Muscle layer of duodenum (tissue), 2 donors: ENCODE results near the gene KCTD13.
"Not testable (repeated sequence)": the region's sequence is repeated elsewhere in the genome, so short reads cannot be mapped to it uniquely, and the experiment has no call there.

ENCODE experiments used
- H3K27ac ChIP-seq: one replicate; pipeline ENCODE4 v1.7.0; 2013; ENCODE audit warnings: mild to moderate bottlenecking, low read length
- H3K27me3 ChIP-seq: one replicate; pipeline ENCODE4 v1.7.0; 2013; ENCODE audit warnings: low read depth, mild to moderate bottlenecking, control low read depth, low read length
- H3K36me3 ChIP-seq, 2 donors: one replicate each; pipeline ENCODE4 v1.7.0; 2013; ENCODE audit warnings: low read length in 2 of 2, control low read depth in 1 of 2, mild to moderate bottlenecking in 1 of 2; ENCODE audit not compliant: insufficient read depth in 2 of 2, control insufficient read depth in 1 of 2
- H3K4me1 ChIP-seq, 2 donors: one replicate each; pipeline ENCODE4 v1.7.0; 2013; ENCODE audit warnings: low read length in 2 of 2, mild to moderate bottlenecking in 2 of 2, control low read depth in 1 of 2, moderate library complexity in 1 of 2; ENCODE audit not compliant: insufficient read depth in 2 of 2, control insufficient read depth in 1 of 2
- H3K4me3 ChIP-seq, 2 donors: one replicate each; pipeline ENCODE4 v1.7.0; 2013; ENCODE audit warnings: low read length in 2 of 2, low read depth in 1 of 2, mild to moderate bottlenecking in 1 of 2
- H3K9me3 ChIP-seq, 2 donors: one replicate each; pipeline ENCODE4 v1.7.0; 2013; ENCODE audit warnings: low read length in 2 of 2, control low read depth in 1 of 2, mild to moderate bottlenecking in 1 of 2; ENCODE audit not compliant: control insufficient read depth in 1 of 2
- donor health status: healthy.

Gene KCTD13

DNA sequence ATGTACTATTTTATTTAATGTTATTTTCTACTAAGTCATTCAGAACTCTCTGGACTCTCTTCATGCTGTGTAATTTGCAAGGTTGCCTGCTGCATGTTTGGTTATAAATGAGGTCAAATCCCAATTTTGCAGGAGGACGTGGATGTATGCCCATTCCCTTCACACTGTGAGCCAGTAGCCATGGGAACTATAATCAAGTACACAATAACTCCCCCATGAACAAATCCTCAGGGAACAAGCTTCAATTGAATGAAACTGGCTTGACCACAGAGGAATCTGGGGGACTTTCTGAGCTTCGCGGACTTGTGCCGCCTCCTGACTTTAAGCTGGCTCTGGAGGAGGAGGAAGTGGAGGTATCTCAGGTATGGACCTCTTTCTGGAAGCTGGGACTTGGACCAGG, 14.6 kb upstream of the KCTD13 start:
- Histone ChIP-seq H3K4me3 (no peak overlapping the region), H3K9me3 (no peaks in the 10 kb centered on the region), H3K4me1 (peaks cover 3 to 7% of the 10 kb centered on the region in 2 donors), H3K27me3 (no peaks in the 10 kb centered on the region), H3K27ac (no peak overlapping the region), H3K36me3 (no peaks in the 10 kb centered on the region)

DNA sequence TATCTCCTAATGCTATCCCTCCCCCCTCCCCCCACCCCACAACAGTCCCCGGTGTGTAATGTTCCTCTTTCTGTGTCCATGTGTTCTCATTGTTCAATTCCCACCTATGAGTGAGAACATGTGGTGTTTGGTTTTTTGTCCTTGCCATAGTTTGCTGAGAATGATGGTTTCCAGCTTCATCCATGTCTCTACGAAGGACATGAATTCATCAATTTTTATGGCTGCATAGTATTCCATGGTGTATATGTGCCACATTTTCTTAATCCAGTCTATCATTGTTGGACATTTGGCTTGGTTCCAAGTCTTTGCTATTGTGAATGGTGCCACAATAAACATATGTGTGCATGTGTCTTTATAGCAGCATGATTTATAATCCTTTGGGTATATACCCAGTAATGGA, 5.7 kb upstream of the KCTD13 start:
- H3K9me3 ChIP-seq, H3K27ac ChIP-seq, H3K4me3 ChIP-seq, H3K36me3 ChIP-seq, H3K4me1 ChIP-seq, H3K27me3 ChIP-seq: not testable (repeated sequence)

DNA sequence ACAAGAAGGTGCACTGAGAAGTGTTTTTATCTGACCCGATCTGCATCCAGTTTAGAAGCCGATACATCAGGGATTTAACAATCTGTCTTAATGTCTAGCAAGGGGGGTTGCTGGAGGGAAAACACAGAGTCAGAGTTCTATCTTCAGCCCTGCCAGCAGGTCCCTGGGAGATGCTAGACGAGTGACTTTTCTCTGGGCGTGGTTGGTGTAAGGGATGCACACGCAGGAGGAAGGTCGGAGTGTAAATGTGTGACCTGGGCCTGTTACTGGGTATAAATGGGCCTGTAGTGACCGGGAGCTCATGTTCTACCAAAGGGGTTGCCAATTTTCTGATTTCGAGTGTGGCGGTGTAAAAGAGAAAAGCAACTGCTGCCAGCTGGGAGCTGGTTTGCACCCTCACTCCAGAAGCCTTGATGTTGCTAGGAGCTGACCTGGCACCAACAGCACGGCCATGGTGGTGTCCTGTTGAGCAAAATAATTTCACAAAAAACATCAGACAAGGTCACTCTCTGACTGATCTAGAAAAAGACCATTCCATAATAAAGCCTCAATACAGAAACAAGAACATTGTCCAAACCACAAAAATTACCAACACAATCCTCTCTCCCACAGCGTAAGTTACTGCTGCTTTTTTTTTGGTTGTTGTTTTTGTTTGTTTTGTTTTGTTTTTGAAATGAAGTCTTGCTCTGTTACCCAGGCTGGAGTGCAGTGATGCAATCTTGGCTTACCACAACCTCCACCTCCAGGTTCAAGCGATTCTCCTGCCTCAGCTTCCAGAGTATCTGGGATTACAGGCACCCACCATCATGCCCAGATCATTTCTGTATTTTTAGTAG, 1.3 kb upstream of the KCTD13 start:
- Histone ChIP-seq H3K4me3 (peak overlapping the region; percentile 77 to 93), H3K27me3 (no peaks in the 10 kb centered on the region), H3K9me3 (no peaks in the 10 kb centered on the region), H3K4me1 (peaks cover 6 to 16% of the 10 kb centered on the region in 2 donors), H3K27ac (peak overlapping the region; percentile 83), H3K36me3 (peaks cover 5 to 8% of the 10 kb centered on the region in 2 donors)

DNA sequence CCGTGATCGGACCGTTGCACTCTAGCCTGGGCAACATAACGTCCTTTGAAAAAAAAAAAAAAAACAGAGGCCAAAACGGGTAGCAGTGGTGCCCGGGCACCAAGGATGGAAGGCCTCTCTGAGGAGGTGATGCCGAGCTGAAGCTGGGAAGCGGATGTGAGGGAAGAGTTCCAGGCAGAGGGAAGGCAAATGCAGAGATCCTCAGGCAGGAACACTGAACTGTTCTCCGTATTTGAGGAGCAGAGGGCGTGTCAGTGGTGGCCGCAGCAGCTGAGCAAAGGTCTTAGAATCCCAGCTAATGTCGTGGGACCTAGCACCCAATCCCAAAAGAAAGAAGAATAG, 656 bp upstream of the KCTD13 start:
- H3K9me3 ChIP-seq: no peaks in the 10 kb centered on the region
- H3K4me3 ChIP-seq: peak overlapping the region; percentile 77 to 93
- H3K27ac ChIP-seq: peak overlapping the region; percentile 83
- peaks cover 9 to 12% of the 10 kb centered on the region in 2 donors for H3K36me3 ChIP-seq
- no peaks in the 10 kb centered on the region for H3K27me3 ChIP-seq
- H3K4me1 ChIP-seq: peaks cover 6 to 16% of the 10 kb centered on the region in 2 donors

DNA sequence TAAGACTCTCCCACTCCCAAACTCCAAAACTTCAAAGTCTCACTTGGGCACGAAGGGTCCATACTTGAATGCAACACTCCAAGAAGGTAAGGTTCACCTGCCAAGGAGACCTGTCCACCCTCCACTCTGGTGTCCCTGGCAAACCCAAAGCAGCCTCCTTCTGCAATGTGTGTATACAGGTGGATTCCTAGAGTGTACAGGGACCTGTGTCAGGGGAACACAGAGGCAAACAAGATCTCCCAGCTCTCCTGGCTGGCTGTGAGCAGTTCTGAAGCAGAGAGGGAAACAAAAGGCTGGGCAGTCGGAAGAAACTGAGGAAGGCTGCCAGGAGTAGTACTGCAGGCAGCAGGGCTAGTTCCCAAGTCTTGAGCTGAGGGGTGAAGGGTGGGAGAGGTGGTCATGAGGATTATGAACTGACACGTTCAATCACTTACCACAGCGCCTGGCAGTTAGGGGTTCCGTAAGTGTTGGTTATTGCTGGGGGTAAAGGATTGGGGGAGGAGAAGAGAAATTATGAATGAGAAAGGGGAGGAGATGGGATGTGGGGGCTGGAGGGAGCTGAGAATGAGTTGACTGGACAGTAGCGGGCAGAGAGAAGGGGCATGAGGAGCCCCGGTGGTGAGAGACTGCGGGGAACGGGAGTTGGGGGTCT, 795 bp downstream of the KCTD13 start:
- Histone ChIP-seq H3K4me3 (peak overlapping the region; percentile 77 to 93), H3K36me3 (peaks cover 20 to 26% of the 10 kb centered on the region in 2 donors), H3K4me1 (peaks cover 6 to 16% of the 10 kb centered on the region in 2 donors), H3K27ac (no peak overlapping the region), H3K9me3 (no peaks in the 10 kb centered on the region), H3K27me3 (no peaks in the 10 kb centered on the region)

DNA sequence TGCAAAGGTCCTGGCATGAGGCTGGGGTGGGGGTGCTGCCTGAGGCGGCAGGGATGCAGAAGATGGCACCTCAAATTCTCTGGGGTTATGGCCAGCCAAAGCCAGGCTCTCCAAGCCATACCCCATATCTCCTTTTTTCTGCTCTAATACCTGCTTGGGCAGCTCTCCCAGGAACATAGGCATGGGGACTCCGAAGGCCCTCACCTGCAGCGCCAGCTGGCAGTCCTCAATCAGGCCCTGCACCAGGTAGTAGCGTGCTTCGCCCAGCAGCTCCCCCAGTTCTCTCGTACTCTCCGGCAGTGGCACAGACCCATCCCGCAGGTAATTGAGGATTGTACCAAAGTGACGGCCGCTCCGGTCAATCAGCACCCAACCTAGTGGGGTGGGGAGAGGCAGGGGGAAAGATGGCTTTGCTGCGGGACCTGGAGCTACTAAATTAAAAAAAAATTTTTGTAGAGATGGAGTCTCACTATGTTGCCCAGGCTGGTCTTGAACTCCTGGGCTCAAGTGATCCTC, 3.0 kb downstream of the KCTD13 start:
- Histone ChIP-seq H3K4me1 (peaks cover 6 to 16% of the 10 kb centered on the region in 2 donors), H3K36me3 (peaks cover 20 to 37% of the 10 kb centered on the region in 2 donors), H3K27ac (no peak overlapping the region), H3K9me3 (no peaks in the 10 kb centered on the region), H3K27me3 (no peaks in the 10 kb centered on the region), H3K4me3 (no peak overlapping the region)

DNA sequence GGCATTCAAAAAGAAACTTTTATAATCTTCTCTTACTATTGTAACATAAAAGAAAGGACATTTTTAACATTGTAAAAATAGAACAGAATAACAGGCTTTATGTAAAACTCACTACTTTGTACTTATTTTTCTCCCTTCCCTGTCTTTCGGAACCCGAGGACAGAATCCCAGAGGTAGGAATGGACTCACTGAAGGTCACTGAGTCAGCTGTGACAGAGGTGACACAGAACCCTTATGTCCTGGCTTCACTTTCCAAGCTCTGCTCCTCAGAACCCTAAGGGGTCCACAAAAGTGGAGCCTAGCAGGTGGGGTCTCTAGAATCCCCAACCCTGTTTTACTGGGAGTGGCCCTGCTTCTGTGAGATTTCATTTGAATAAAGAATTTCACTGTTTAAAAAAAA, 3.7 kb downstream of the KCTD13 start:
- no peak overlapping the region for H3K4me3 ChIP-seq
- H3K9me3 ChIP-seq: no peaks in the 10 kb centered on the region
- peaks cover 20 to 37% of the 10 kb centered on the region in 2 donors for H3K36me3 ChIP-seq
- H3K27ac ChIP-seq: no peak overlapping the region
- H3K4me1 ChIP-seq: peaks cover 6 to 15% of the 10 kb centered on the region in 2 donors
- H3K27me3 ChIP-seq: no peaks in the 10 kb centered on the region

DNA sequence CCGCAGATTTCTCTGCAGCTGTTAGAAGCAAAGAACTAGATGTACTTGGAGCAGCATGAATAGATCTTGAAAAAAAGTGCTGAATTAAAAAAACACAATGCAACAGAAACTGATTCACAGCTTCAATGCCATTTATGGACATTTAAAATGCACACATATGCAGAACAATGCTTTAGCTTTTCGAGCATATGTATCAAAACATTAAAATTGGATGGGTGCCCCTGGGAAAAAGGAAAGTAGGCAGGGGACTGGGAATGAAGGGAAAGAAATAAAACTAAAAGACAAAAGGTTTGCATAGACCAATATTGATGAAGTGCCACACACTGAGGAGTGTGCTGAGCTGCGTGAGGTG, 5.0 kb downstream of the KCTD13 start:
- H3K4me3 ChIP-seq: no peak overlapping the region
- H3K4me1 ChIP-seq: peaks cover 0 to 9% of the 10 kb centered on the region in 2 donors
- no peaks in the 10 kb centered on the region for H3K27me3 ChIP-seq
- peaks cover 20 to 41% of the 10 kb centered on the region in 2 donors for H3K36me3 ChIP-seq
- H3K27ac ChIP-seq: no peak overlapping the region
- H3K9me3 ChIP-seq: no peaks in the 10 kb centered on the region

DNA sequence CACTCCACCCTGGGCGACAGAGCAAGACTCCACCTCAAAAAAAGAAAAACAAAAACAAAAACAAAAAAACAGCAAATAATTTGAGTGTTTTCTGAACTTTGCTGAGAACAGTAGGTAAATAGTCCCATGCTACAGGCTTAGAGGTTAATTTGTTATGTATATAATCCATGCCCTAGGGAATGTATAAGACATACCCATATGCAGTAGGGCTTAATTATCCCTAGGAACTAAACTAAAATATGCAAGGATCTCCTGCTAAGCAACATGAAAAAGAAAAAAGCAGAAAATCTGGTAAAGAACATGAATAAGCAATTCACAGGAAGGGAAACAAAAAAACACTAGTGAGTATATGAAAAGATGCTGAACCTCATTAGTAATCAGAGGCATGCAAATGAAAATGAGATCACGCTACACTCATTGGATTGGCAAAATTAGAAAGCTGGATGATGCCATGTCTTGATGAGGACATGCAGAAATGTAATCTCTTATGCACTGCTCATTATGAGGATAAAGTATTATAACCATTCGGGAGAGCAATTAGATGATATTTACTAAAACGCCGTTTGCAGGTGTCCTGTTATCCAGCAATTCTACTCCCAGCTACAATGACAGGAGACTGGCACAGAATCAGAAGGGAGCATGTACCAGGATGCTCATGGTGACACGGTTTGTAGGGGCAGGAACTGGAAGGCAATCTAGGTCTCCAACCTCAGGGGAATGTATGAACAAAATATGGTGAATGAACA, 5.6 kb downstream of the KCTD13 start:
- Histone ChIP-seq H3K27me3 (no peaks in the 10 kb centered on the region), H3K36me3 (peaks cover 20 to 41% of the 10 kb centered on the region in 2 donors), H3K9me3 (no peaks in the 10 kb centered on the region), H3K4me3 (no peak overlapping the region), H3K4me1 (peaks cover 0 to 8% of the 10 kb centered on the region in 2 donors), H3K27ac (no peak overlapping the region)

DNA sequence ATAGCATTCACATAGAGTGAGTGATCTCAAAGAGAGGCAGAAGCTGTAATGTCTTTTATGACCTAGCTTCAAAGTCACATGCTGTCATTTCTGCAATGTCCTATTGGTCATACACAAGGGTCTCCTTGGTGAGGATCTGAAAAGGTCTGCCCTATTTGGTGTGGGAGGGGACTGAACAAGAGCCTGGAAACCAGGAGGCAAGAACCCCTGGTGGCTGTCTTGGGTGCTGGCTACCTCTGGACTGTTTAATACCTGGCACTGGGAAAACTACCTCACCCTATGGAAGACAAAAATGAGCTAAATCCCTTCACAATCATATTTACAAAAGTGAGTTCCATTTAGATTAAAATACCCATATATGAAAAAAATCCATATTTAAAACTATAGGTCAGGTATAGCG, 9.0 kb downstream of the KCTD13 start:
- peaks cover 14 to 31% of the 10 kb centered on the region in 2 donors for H3K36me3 ChIP-seq
- no peak overlapping the region for H3K27ac ChIP-seq
- no peaks in the 10 kb centered on the region for H3K4me1 ChIP-seq
- no peaks in the 10 kb centered on the region for H3K27me3 ChIP-seq
- H3K9me3 ChIP-seq: no peaks in the 10 kb centered on the region
- H3K4me3 ChIP-seq: no peak overlapping the region

DNA sequence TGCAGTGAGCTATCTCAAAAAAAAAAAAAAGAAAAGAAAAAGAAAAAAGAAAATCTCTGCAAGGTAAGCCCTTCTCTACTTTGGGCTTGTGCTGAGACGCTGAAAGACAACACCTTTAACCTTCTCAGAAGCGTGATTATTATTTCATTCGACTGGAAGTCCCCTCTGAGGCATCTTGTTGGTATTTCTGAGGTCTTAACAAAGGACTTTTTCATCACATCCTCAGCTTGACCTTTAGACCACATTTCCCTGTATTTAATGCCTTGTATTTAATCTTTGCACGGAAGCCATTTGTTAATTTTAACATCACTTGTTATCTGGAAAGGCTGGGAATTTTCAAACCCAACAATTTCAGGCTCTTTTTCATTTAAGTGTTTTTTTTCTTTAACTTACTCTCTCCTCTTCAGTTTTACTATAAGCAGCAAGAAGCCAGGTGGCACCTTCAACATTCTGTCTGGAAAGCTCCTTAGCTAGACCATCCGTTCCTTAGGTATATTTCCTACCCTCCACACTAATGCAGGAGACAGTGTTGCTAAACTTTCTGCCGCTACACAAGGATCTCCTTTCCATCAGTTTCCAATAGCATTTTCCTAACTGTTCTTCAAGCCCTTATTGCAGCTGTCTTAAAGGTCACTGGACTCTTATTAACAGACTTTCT, 10.3 kb downstream of the KCTD13 start:
- peaks cover 5 to 20% of the 10 kb centered on the region in 2 donors for H3K36me3 ChIP-seq

More for the DNA sequence above, 10.3 kb downstream of the KCTD13 start:
- Histone ChIP-seq H3K4me1 (no peaks in the 10 kb centered on the region), H3K27ac (no peak overlapping the region), H3K27me3 (no peaks in the 10 kb centered on the region), H3K4me3 (no peak overlapping the region), H3K9me3 (no peaks in the 10 kb centered on the region)
